Right lobe of liver (tissue), 4 donors: ENCODE data around the gene RELA.

Experiments
- POLR2A ChIP-seq: fragments of 450-650 bp; IDR thresholded peaks from one replicate; pipeline ENCODE4 v1.6.1; 2017; ENCODE audit warnings: antibody characterized with exemption, mild to moderate bottlenecking
- TF ChIP-seq, protein P1 (sequence below), 4 donors: fragments of 200-600 bp in 3 of 4; fragments of 450-650 bp in 1 of 4; IDR thresholded peaks; one replicate each; pipeline versions ENCODE4 v1.5.1 to v1.8.0; 2016 to 2022; ENCODE audit warnings: antibody characterized with exemption in 4 of 4, mild to moderate bottlenecking in 2 of 4
- donor health status: DM: no; HTN: no; CAD: no.
- donor health status: DM: no; HTN: no; CAD: no.
- donor health status: DM: no; HTN: yes; CAD: no.

- TF ChIP-seq, protein P1, sequence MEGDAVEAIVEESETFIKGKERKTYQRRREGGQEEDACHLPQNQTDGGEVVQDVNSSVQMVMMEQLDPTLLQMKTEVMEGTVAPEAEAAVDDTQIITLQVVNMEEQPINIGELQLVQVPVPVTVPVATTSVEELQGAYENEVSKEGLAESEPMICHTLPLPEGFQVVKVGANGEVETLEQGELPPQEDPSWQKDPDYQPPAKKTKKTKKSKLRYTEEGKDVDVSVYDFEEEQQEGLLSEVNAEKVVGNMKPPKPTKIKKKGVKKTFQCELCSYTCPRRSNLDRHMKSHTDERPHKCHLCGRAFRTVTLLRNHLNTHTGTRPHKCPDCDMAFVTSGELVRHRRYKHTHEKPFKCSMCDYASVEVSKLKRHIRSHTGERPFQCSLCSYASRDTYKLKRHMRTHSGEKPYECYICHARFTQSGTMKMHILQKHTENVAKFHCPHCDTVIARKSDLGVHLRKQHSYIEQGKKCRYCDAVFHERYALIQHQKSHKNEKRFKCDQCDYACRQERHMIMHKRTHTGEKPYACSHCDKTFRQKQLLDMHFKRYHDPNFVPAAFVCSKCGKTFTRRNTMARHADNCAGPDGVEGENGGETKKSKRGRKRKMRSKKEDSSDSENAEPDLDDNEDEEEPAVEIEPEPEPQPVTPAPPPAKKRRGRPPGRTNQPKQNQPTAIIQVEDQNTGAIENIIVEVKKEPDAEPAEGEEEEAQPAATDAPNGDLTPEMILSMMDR (IDR thresholded peaks at IDR 0.05): no peak
- TF ChIP-seq POLR2A: no peak
Measured at GRCh38 chr11:65617136-65617850, 45.4 kb downstream of the RELA start.
